Measurements from ENCODE around the gene GID8. TPM values are rescaled to one million over a fixed set of nuclear protein-coding genes. Genes with fewer than 3 reads are reported as not detected.

The GID8 gene
- total RNA-seq, 1 donor from 2014 or later: 55.8 TPM

DNA sequence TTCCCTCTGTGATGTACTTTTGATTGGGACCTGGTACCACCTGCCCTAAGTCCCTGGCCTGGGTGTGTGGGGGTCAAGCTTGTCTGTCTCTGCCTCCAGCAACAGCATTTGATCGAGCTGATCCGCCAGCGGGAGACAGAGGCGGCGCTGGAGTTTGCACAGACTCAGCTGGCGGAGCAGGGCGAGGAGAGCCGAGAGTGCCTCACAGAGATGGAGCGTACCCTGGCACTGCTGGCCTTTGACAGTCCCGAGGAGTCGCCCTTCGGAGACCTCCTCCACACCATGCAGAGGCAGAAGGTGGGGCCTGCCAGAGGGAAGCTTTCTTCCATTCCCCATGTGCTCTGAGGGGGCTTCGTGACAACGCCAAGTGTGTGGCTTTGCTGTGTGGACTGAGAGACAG is 5.4 kb downstream of the GID8 start:
- H3K27me3 Mint-ChIP-seq: no peaks in the 10 kb centered on the region
- H3K4me3 Mint-ChIP-seq: no peak overlapping the region
- H3K9me3 Mint-ChIP-seq: no peaks in the 10 kb centered on the region
- H3K36me3 Mint-ChIP-seq: peaks cover 40% of the 10 kb centered on the region
- TF ChIP-seq, protein P1, sequence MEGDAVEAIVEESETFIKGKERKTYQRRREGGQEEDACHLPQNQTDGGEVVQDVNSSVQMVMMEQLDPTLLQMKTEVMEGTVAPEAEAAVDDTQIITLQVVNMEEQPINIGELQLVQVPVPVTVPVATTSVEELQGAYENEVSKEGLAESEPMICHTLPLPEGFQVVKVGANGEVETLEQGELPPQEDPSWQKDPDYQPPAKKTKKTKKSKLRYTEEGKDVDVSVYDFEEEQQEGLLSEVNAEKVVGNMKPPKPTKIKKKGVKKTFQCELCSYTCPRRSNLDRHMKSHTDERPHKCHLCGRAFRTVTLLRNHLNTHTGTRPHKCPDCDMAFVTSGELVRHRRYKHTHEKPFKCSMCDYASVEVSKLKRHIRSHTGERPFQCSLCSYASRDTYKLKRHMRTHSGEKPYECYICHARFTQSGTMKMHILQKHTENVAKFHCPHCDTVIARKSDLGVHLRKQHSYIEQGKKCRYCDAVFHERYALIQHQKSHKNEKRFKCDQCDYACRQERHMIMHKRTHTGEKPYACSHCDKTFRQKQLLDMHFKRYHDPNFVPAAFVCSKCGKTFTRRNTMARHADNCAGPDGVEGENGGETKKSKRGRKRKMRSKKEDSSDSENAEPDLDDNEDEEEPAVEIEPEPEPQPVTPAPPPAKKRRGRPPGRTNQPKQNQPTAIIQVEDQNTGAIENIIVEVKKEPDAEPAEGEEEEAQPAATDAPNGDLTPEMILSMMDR (conservative IDR thresholded peaks at IDR 0.05): no peak
- no peak overlapping the region for H3K27ac Mint-ChIP-seq
- no peak for DNase-seq (ENCODE audit: extremely low spot score, unreplicated experiment)
- peaks cover 14% of the 10 kb centered on the region for H3K4me1 Mint-ChIP-seq (ENCODE audit: unreplicated experiment)

DNA sequence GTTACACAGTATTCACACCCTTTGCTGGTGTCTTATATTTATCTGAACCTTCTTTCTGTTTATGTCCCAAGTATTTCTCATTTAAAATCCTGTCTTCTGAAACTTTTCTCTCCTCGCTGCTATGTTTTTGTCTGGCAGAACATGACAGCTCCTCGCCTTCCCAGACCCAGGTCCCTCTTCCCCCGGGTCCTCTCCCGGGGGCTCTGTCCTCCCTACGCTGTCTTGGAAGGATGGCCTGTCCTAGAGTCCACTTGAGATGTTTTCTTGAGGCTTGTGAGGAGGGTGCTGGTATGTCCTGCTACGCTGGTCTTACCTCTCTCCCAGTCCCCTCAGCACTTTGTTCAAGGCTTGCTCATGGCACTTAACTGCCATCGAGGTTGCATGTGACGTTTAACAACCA is 6.2 kb downstream of the GID8 start:
- no peaks in the 10 kb centered on the region for H3K9me3 Mint-ChIP-seq
- no peak for DNase-seq (ENCODE audit: extremely low spot score, unreplicated experiment)
- TF ChIP-seq, protein P1 (conservative IDR thresholded peaks at IDR 0.05): no peak
- H3K4me1 Mint-ChIP-seq (ENCODE audit: unreplicated experiment): peaks cover 13% of the 10 kb centered on the region
- no peak overlapping the region for H3K4me3 Mint-ChIP-seq
- H3K36me3 Mint-ChIP-seq: peaks cover 44% of the 10 kb centered on the region
- no peak overlapping the region for H3K27ac Mint-ChIP-seq
- no peaks in the 10 kb centered on the region for H3K27me3 Mint-ChIP-seq

DNA sequence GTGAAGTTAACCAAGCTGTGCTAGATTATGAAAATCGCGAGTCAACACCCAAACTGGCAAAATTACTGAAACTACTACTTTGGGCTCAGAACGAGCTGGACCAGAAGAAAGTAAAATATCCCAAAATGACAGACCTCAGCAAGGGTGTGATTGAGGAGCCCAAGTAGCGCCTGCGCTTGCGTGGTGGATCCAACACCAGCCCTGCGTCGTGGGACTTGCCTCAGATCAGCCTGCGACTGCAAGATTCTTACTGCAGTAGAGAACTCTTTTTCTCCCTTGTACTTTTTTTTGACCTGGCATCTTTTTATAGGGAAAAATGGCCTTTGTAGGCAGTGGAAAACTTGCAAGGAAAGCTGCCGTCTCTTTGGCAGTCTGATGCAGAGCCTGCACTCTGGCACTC is 6.8 kb downstream of the GID8 start:
- H3K27ac Mint-ChIP-seq: no peak overlapping the region
- no peaks in the 10 kb centered on the region for H3K9me3 Mint-ChIP-seq

DNA sequence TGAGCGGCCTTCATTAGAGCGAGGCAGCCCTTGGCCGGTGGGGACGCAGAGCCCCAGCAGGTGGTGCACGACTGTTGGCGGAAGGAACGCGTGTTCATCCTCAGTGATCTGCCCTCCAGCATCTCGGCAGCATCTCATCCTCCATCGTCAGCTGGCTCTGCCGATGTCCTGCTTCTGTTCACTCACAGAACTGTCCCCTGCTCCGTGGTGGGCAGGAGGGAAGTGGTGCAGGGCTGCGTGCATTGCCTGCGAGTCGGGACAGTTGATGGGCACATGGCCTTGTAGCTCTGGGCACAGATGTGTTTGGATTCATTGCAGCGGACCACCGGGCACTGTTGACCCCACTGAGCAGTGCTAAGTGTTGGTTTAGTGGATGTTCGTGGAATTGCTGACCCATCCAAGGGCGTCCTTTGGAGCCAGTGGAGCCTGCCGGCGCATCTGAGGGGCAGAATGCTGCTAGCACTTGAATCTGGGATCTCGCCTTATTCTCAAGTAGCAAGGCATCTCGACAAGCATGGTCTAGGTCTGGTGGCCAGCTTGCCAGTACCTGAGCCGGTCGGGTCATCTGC is 7.9 kb downstream of the GID8 start:
- Mint-ChIP-seq H3K4me3 (no peak overlapping the region), H3K9me3 (no peaks in the 10 kb centered on the region), H3K36me3 (peaks cover 47% of the 10 kb centered on the region), H3K27ac (no peak overlapping the region), H3K27me3 (no peaks in the 10 kb centered on the region), H3K4me1 (ENCODE audit: unreplicated experiment) (peaks cover 6% of the 10 kb centered on the region)
- no peak for DNase-seq (ENCODE audit: extremely low spot score, unreplicated experiment)
- TF ChIP-seq, protein P1 (conservative IDR thresholded peaks at IDR 0.05): no peak

More for the DNA sequence above, 6.8 kb downstream of the GID8 start:
- TF ChIP-seq, protein P1 (conservative IDR thresholded peaks at IDR 0.05): no peak
- Mint-ChIP-seq H3K36me3 (peaks cover 41% of the 10 kb centered on the region), H3K4me1 (ENCODE audit: unreplicated experiment) (peaks cover 7% of the 10 kb centered on the region), H3K27me3 (no peaks in the 10 kb centered on the region), H3K4me3 (no peak overlapping the region)
- DNase-seq (ENCODE audit: extremely low spot score, unreplicated experiment): no peak

DNA sequence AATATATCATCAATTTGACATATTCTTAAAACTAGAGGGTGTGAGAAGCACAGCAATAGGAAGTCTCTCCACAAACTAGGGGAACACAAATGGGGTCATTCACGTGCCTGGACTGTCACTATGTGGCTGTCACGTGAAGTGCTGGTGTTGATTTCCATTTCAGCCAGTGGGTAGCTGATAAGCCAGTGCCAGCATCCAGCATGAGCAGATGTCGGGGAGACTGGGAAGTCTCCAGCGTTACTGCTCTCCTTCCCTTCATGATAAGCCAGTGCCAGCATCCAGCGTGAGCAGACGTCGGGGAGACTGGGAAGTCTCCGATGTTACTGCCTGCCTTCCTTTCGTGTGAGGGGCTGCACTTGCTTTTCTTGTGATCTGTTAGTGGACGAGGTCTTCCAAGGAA is 9.0 kb downstream of the GID8 start:
- Mint-ChIP-seq H3K9me3 (no peaks in the 10 kb centered on the region), H3K4me3 (no peak overlapping the region), H3K27ac (no peak overlapping the region), H3K4me1 (ENCODE audit: unreplicated experiment) (no peaks in the 10 kb centered on the region), H3K27me3 (no peaks in the 10 kb centered on the region), H3K36me3 (peaks cover 40% of the 10 kb centered on the region)
- TF ChIP-seq, protein P1 (conservative IDR thresholded peaks at IDR 0.05): no peak
- DNase-seq (ENCODE audit: extremely low spot score, unreplicated experiment): no peak
